Panc1 (cell line): ENCODE measurements around the gene TRIM2. TPM values are rescaled to one million over a fixed set of nuclear protein-coding genes. Genes with fewer than 3 reads are reported as not detected.

Experiments used
- ATAC-seq: fragments of 200-7000 bp; cut with Tn5 transposase; 2 replicates; pipeline ENCODE4 v1.9.1; 2020; ENCODE audit warnings: mild to moderate bottlenecking, moderate library complexity
- BruUV-seq: library from RNA; stranded (reverse); fragments of 400-500 nt; replicated peaks from 2 replicates; lab custom pipeline; 2021; lab: Mats Ljungman, UMichigan
- CTCF ChIA-PET: fragments of 300-600 bp; sonication (Branson Sonifier 250); formaldehyde crosslinking; loops from one replicate; lab custom pipeline; 2022; ENCODE audit warnings: antibody characterized with exemption; lab: Charles Lee
- POLR2A ChIA-PET: fragments of 300-600 bp; sonication (Branson Sonifier 250); formaldehyde crosslinking; loops from one replicate; lab custom pipeline; 2022; ENCODE audit warnings: antibody characterized with exemption; lab: Charles Lee
- DNase-seq: peaks from one replicate; pipeline ENCODE4 v3.0.0-alpha.2; 2010; ENCODE audit warnings: low read depth, low spot score
- H3K27ac ChIP-seq: 2 replicates; pipeline ENCODE4 v1.5.1; 2011; ENCODE audit warnings: mild to moderate bottlenecking, low read length, inconsistent platforms
- H3K27me3 ChIP-seq: fragments of 200-500 bp; sonication (Bioruptor generic); 2 replicates; pipeline ENCODE4 v1.6.0; 2014; ENCODE audit warnings: low read length, inconsistent platforms; ENCODE audit not compliant: control insufficient read depth, insufficient read depth
- H3K36me3 ChIP-seq: fragments of 200-500 bp; sonication (Bioruptor generic); 2 replicates; pipeline ENCODE4 v1.5.1; 2014; ENCODE audit warnings: inconsistent platforms, mild to moderate bottlenecking, low read length, moderate library complexity; ENCODE audit not compliant: control insufficient read depth, insufficient read depth
- H3K4me1 ChIP-seq: 2 replicates; pipeline ENCODE4 v1.5.1; 2011; ENCODE audit warnings: inconsistent platforms, mild to moderate bottlenecking, low read length, moderate library complexity; ENCODE audit not compliant: control insufficient read depth, insufficient read depth
- H3K4me3 ChIP-seq, 2 experiments: 2 replicates each; pipeline ENCODE4 v1.5.1; 2011 to 2012; ENCODE audit warnings: low read depth in 2 of 2, low read length in 2 of 2, mild to moderate bottlenecking in 2 of 2, inconsistent platforms in 1 of 2, moderate library complexity in 1 of 2
- H3K9me3 ChIP-seq: fragments of 200-500 bp; sonication (Bioruptor generic); 2 replicates; pipeline ENCODE4 v1.5.1; 2014; ENCODE audit warnings: low read depth, mild to moderate bottlenecking, inconsistent platforms, low read length, moderate library complexity; ENCODE audit not compliant: control insufficient read depth, insufficient read depth
- POLR2AphosphoS5 ChIP-seq: IDR thresholded peaks from 2 replicates; pipeline ENCODE4 v1.6.1; 2012; ENCODE audit warnings: mild to moderate bottlenecking, low read depth, low read length, moderate library complexity
- REST ChIP-seq, 2 experiments: IDR thresholded peaks; 2 replicates each; pipeline ENCODE4 v1.6.1; 2011 to 2012; ENCODE audit warnings: low read depth in 2 of 2, control low read depth in 1 of 2, low read length in 1 of 2, mild to moderate bottlenecking in 1 of 2, moderate library complexity in 1 of 2; ENCODE audit not compliant: insufficient read depth in 1 of 2
- SIN3A ChIP-seq: IDR thresholded peaks from 2 replicates; pipeline ENCODE4 v1.6.1; 2012; ENCODE audit warnings: low read depth, mild to moderate bottlenecking, low read length, moderate library complexity, borderline replicate concordance; ENCODE audit not compliant: insufficient read depth
- TCF7L2 ChIP-seq: IDR thresholded peaks from 2 replicates; pipeline ENCODE4 v1.6.1; 2011; ENCODE audit warnings: mild to moderate bottlenecking, low read depth, low read length, inconsistent platforms
- in situ Hi-C: cut with HindIII; loops from 2 replicates; pipeline ENCODE4 v1.10.0; 2016; ENCODE audit warnings: low sequenced_read_pairs, low pct_unique_long_range_greater_than_20kb
- intact Hi-C: fragments of 100-400 bp; cut with micrococcal nuclease; formaldehyde crosslinking; loops from one replicate; pipeline ENCODE4 v1.10.0; 2022; ENCODE audit not compliant: unreplicated experiment
- total RNA-seq: library from RNA; stranded (reverse); gene quantifications from one replicate; pipeline ENCODE4 v1.2.1, GENCODE V29; 2021; ENCODE audit not compliant: unreplicated experiment
- TF ChIP-seq, protein P1 (sequence below): fragments of 450-650 bp; IDR thresholded peaks from 2 replicates; pipeline ENCODE4 v1.5.1; 2017; ENCODE audit warnings: mild to moderate bottlenecking

The TRIM2 gene
- total RNA-seq, 1 experiment from 2014 or later = 18.9 TPM

DNA sequence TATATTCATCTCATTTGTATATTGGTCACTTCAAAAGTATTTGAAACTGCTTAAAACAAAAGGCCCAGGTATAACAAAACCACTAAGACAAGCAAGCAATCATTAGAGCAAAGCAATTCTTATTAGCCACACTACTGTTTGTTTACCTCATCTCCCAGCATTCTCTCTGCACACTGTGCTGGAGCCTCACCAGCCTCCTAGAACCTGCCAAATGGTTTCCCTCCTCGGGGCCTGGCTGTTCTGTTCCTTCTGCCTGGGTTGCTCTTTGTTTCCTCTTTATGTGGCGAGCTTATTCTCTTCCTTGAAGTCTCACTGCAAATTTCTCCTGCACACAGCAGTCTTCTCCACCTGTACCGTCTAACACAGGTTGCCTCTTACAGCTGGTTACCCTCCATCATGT, 72.7 kb downstream of the TRIM2 start:
- Histone ChIP-seq H3K9me3 (no peaks in the 10 kb centered on the region), H3K4me3 (no peak overlapping the region), H3K27ac (no peak overlapping the region), H3K36me3 (no peaks in the 10 kb centered on the region), H3K4me1 (no peaks in the 10 kb centered on the region), H3K27me3 (no peaks in the 10 kb centered on the region)
- CTCF ChIA-PET = no interaction called here
- BruUV-seq = no TSS peak
- DNase-seq = no peak
- POLR2A ChIA-PET = no interaction called here
- in situ Hi-C loops = no loop called here
- intact Hi-C loops = no loop called here
- TF ChIP-seq, protein P1, sequence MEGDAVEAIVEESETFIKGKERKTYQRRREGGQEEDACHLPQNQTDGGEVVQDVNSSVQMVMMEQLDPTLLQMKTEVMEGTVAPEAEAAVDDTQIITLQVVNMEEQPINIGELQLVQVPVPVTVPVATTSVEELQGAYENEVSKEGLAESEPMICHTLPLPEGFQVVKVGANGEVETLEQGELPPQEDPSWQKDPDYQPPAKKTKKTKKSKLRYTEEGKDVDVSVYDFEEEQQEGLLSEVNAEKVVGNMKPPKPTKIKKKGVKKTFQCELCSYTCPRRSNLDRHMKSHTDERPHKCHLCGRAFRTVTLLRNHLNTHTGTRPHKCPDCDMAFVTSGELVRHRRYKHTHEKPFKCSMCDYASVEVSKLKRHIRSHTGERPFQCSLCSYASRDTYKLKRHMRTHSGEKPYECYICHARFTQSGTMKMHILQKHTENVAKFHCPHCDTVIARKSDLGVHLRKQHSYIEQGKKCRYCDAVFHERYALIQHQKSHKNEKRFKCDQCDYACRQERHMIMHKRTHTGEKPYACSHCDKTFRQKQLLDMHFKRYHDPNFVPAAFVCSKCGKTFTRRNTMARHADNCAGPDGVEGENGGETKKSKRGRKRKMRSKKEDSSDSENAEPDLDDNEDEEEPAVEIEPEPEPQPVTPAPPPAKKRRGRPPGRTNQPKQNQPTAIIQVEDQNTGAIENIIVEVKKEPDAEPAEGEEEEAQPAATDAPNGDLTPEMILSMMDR = no peak
- TF ChIP-seq TCF7L2 (no peak), SIN3A (no peak), POLR2AphosphoS5 (no peak), REST (IDR thresholded peaks at IDR 0.05; ENCODE audit: insufficient read depth in 1 of 2, low read depth in 2 of 2, low read length in 1 of 2) (no peak)
- no peak for ATAC-seq

DNA sequence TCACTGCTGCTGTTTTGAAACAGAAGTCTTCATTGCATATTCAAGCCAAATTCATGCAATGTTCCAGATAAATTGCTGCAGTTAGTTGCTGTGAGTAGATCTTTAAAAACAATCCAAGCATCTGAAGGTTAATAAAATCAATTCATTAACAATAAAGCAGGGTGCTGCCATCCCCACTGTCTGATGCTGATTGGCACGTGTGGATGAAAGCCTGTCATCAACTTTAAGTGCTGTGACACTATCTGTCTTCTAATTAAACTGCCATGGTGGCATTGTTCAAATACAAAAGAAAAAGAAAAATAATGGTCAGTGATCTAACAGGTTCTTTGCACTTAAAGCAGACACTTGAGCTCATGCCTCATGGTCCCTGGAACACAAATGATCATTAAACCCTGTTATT, 77.2 kb downstream of the TRIM2 start:
- no TSS peak for BruUV-seq
- in situ Hi-C loops (no loop called here), intact Hi-C loops (no loop called here)
- H3K27ac ChIP-seq = no peak overlapping the region
- TF ChIP-seq, protein P1 = no peak
- TF ChIP-seq REST (IDR thresholded peaks at IDR 0.05; ENCODE audit: insufficient read depth in 1 of 2, low read depth in 2 of 2, low read length in 1 of 2) (no peak), TCF7L2 (no peak), POLR2AphosphoS5 (no peak), SIN3A (no peak)
- no peaks in the 10 kb centered on the region for H3K36me3 ChIP-seq
- H3K9me3 ChIP-seq = no peaks in the 10 kb centered on the region
- ChIA-PET CTCF (interaction anchor here (0.8 kb wide), 1 partner anchor 260 kb away, joined by 4 read pairs; no protein-coding TSS in a partner anchor), POLR2A (no interaction called here)
- no peak for ATAC-seq
- no peaks in the 10 kb centered on the region for H3K27me3 ChIP-seq
- H3K4me1 ChIP-seq = no peaks in the 10 kb centered on the region
- DNase-seq = no peak
- H3K4me3 ChIP-seq = no peak overlapping the region
